ENCODE measurements around the gene TRIB2.

TRIB2 gene

GRCh38 chr2:12754643-12755042 lies 37.9 kb downstream of the TRIB2 start:
- no peak for DNase-seq

- no peak for DNase-seq
Measured at GRCh38 chr2:12755384-12755783, 38.6 kb downstream of the TRIB2 start.

- DNase-seq, result no peak
Measured at GRCh38 chr2:12759248-12759647, 42.5 kb downstream of the TRIB2 start.

- DNase-seq, result no peak
Measured at GRCh38 chr2:12761104-12761503, 44.4 kb downstream of the TRIB2 start.

GRCh38 chr2:12762337-12762736 lies 45.6 kb downstream of the TRIB2 start:
- no peak for DNase-seq

GRCh38 chr2:12762976-12763375 lies 46.2 kb downstream of the TRIB2 start:
- DNase-seq, result no peak

- no peak for DNase-seq
Measured at GRCh38 chr2:12763486-12763885, 46.8 kb downstream of the TRIB2 start.

- no peak for DNase-seq
Measured at GRCh38 chr2:12764075-12764730, 47.5 kb downstream of the TRIB2 start.

- DNase-seq, result no peak
Measured at GRCh38 chr2:12764849-12765605, 48.3 kb downstream of the TRIB2 start.

- no peak for DNase-seq
Measured at GRCh38 chr2:12766421-12766879, 49.7 kb downstream of the TRIB2 start.

GRCh38 chr2:12767541-12767940 lies 50.8 kb downstream of the TRIB2 start:
- DNase-seq, result no peak

GRCh38 chr2:12767996-12768624 lies 51.4 kb downstream of the TRIB2 start:
- DNase-seq, result no peak

- DNase-seq, result no peak
Measured at GRCh38 chr2:12769492-12770105, 52.9 kb downstream of the TRIB2 start.

GRCh38 chr2:12770300-12770968 lies 53.7 kb downstream of the TRIB2 start:
- no peak for DNase-seq

- no peak for DNase-seq
Measured at GRCh38 chr2:12771154-12771553, 54.4 kb downstream of the TRIB2 start.

GRCh38 chr2:12773586-12774394 lies 57.1 kb downstream of the TRIB2 start:
- no peak for DNase-seq

- no peak for DNase-seq
Measured at GRCh38 chr2:12774395-12774727, 57.6 kb downstream of the TRIB2 start.

- no peak for DNase-seq
Measured at GRCh38 chr2:12776521-12776961, 59.8 kb downstream of the TRIB2 start.

- DNase-seq, result no peak
Measured at GRCh38 chr2:12778369-12778768, 61.6 kb downstream of the TRIB2 start.

GRCh38 chr2:12778811-12779579 lies 62.3 kb downstream of the TRIB2 start:
- DNase-seq, result no peak

GRCh38 chr2:12781329-12781728 lies 64.6 kb downstream of the TRIB2 start:
- no peak for DNase-seq

All from NCI-H446 treated with DMSO at 0.1 percent for 48 hours (cell line).